HCT116 (cell line): ENCODE results near the gene TTC36.

Experiments
- CBX3 ChIP-seq: IDR thresholded peaks from 2 replicates; pipeline ENCODE4 v1.6.1; 2012; ENCODE audit warnings: low read depth
- CEBPB ChIP-seq: IDR thresholded peaks from 2 replicates; pipeline ENCODE4 v1.6.1; 2012; ENCODE audit warnings: low read depth
- CTCF ChIP-seq, 3 experiments: fragments of 200-600 bp in 1 of 3; sonication (generic) in 1 of 3; IDR thresholded peaks in 2 of 3; conservative IDR thresholded peaks in 1 of 3; 2 replicates each; pipeline ENCODE4 v1.5.1; 2012 to 2017; ENCODE audit warnings: low read depth in 2 of 3, low read length in 2 of 3, antibody characterized with exemption in 1 of 3, borderline replicate concordance in 1 of 3, control low read depth in 1 of 3, mild to moderate bottlenecking in 1 of 3, mixed read lengths in 1 of 3, mixed run types in 1 of 3, moderate library complexity in 1 of 3; ENCODE audit not compliant: insufficient read depth in 1 of 3
- EGR1 ChIP-seq: IDR thresholded peaks from 2 replicates; pipeline ENCODE4 v1.6.1; 2012; ENCODE audit warnings: low read depth
- SP1 ChIP-seq: IDR thresholded peaks from 2 replicates; pipeline ENCODE4 v1.6.1; 2012; ENCODE audit warnings: low read depth
- ZNF274 ChIP-seq: fragments of 200-500 bp; sonication (Bioruptor generic); IDR thresholded peaks from 2 replicates; pipeline ENCODE4 v1.6.1; 2014; ENCODE audit warnings: mild to moderate bottlenecking, low read depth, low read length, inconsistent platforms

- TF ChIP-seq ZNF274 = no peak
- no peak for TF ChIP-seq CTCF (IDR thresholded peaks at IDR 0.05 in 2 of 3, conservative IDR thresholded peaks at IDR 0.05 in 1 of 3; ENCODE audit: borderline replicate concordance in 1 of 3, insufficient read depth in 1 of 3, low read depth in 2 of 3, low read length in 2 of 3)
- TF ChIP-seq EGR1 = no peak
- no peak for TF ChIP-seq CEBPB
- no peak for TF ChIP-seq SP1
- TF ChIP-seq CBX3 = no peak
Measured at GRCh38 chr11:118524757-118525470, 2.4 kb upstream of the TTC36 start.
